Esophagus mucosa (tissue), 1 donor: Measurements from ENCODE around the gene KLF16. TPM values are rescaled to one million over a fixed set of nuclear protein-coding genes. Genes with fewer than 3 reads are reported as not detected.

ENCODE experiments used
- ATAC-seq: fragments of 200-7000 bp; cut with Tn5 transposase; one replicate; pipeline ENCODE4 v1.9.1; 2020
- total RNA-seq: library from RNA; stranded (reverse); gene quantifications from one replicate; pipeline ENCODE4 v1.2.4, GENCODE V29; 2023
- donor health status: DM: yes; HTN: yes; CAD: no.

The KLF16 gene
- total RNA-seq, 1 donor from 2014 or later: 23.4 TPM

DNA sequence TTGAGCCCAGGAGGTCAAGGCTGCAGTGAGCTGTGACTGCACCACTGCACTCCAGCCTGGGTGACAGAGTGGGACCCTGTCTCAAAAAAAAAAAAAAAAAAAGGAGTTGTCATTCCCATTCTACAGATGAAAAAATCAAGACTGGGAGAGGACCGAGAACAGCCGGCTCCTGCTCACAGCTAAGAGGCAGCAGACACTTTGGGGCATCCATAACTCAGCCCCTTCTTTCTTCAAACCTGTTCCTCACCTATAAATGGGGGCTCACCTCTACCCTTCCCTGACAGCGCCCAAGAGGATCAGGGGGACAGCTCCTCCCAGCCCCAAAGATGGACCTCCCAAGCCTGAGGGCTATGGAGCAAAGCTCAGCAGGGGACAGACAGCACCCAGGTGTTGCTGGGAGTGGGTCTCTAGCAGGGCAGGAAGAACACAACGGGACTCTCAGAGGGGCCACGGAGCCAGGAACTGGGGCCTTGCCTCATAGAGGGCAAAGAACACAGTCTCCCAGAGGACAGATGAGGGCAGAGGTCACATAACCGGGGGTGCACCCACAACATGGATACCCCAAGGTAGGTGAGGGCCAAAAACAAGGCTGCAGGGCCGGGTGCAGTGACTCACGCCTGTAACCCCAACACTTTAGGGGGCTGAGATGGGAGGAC is 3.4 kb upstream of the KLF16 start:
- ATAC-seq: no peak

- no peak for ATAC-seq
Observed at GRCh38 chr19:1865172-1866010, 2.0 kb upstream of the KLF16 start.

DNA sequence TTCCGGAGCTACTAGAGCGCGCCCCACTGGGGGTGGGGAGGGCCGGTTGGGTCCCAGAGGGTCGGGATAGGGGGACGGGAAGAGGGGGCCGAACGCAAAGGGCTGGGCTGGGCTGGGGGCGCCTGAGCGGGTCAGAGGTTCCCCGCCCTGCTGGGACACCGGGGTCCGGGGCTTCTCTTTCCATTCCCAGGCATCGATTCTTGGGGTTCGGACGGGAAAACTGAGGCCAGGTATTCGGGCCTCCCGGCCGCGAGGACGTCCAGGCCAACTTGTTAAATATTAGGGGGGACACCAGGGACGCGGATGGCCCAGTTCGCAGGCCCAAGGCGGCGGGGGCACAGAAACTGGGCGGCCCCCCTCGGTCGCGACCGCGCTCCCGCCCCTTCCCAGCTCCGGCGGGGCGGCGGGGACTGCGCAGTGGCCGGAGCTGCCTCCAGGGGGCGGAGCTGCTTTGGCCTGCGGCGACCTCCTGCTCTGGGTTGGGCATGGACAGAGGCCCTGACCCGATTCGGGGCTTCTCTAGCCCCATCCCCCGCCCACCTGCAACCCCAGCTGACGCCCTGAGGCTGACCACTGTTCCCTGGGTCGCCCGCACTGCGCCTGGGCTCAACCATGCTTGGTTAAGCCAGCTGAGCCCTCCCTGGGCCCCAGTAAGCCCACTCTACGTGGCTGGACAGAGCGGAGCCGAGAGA is 1.2 kb upstream of the KLF16 start:
- ATAC-seq: peak; percentile 25

DNA sequence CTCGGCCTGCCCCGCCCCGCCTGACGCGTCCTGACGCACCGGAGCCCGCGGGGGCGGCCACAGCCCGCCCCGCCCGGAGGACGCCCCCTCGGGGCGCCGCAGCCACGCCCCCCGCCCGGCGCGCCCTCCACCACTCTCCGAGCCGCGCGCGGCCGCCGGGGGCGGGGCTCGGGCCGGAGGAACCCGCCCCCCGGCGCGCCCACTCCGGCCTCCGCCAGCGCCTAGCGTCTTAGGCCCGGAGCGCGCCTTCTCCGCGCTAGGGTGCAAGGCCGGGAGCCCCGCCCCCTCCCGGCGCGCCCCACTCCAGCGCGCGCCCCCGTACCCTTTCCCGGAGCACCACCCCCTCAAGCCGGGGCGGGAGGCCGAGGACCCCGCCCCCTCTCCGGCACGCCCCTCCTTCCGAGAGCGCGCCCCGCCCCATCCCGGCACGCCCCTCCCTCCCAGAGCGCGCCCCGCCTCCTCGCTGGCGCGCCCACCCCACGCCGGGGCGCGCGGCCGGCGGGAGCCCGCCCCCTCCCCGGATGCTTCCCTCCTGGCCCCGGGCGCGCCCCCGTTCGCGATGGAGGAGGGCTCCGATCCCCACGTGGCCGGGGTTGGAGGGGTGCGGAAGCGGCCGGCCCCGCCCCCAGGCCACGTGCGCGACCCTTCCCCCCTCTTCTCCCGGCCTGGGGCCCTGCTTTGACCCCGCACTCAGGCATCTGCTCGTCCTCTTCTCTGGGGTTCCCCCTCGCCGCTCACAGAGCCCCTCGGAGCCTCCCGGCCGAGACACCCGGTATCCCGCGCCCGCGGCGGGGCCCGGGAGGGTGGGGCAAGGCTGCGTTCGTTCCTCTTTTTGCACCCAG is 480 bp upstream of the KLF16 start:
- peak; percentile 84 for ATAC-seq

- ATAC-seq: no peak
Observed at GRCh38 chr19:1862424-1863327, 703 bp downstream of the KLF16 start.

DNA sequence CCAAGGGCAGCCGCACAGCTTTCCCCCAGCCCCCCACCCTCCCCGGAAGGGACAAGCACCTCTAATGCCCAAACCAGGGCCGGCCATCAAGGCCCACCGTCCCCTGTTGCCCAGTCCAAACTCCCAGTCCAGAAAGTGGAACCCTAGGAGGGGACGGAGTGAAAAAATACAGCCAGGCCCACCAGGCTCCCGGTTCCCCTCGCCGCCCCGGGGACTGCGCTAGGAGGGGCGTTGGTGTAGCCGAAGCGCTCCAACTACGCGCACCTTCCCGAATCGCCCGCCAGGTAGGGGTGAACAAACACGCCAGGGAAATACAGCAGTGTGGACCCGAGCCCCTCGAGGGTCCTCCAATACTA is 1.3 kb downstream of the KLF16 start:
- no peak for ATAC-seq

- ATAC-seq: no peak
Observed at GRCh38 chr19:1861599-1862031, 1.8 kb downstream of the KLF16 start.

- no peak for ATAC-seq
Observed at GRCh38 chr19:1860821-1861598, 2.4 kb downstream of the KLF16 start.

GRCh38 chr19:1860042-1860775 is 3.2 kb downstream of the KLF16 start:
- no peak for ATAC-seq

DNA sequence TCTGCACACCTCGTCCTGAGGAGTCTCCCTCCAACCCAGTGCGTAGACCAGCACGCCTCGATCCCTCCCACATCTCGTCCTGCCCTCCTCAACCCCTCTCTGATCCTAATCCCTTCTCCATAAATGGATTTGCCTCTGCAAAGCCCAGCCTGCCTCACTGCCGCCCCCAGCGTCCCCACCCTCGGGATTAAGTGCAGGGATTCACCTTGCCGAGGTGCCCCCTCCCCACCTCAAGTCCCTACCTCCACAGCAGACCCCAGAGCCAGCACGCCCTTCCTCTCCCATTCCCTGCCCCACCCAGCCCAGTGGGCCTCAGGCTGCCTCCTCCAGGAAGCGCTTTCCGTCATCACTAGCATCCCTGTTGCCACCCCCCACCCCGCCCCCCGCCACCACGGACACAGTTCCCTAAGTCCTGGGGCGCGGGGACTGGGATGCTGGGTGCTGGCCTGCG is 4.0 kb downstream of the KLF16 start:
- no peak for ATAC-seq

- no peak for ATAC-seq
Observed at GRCh38 chr19:1858412-1859081, 4.8 kb downstream of the KLF16 start.

DNA sequence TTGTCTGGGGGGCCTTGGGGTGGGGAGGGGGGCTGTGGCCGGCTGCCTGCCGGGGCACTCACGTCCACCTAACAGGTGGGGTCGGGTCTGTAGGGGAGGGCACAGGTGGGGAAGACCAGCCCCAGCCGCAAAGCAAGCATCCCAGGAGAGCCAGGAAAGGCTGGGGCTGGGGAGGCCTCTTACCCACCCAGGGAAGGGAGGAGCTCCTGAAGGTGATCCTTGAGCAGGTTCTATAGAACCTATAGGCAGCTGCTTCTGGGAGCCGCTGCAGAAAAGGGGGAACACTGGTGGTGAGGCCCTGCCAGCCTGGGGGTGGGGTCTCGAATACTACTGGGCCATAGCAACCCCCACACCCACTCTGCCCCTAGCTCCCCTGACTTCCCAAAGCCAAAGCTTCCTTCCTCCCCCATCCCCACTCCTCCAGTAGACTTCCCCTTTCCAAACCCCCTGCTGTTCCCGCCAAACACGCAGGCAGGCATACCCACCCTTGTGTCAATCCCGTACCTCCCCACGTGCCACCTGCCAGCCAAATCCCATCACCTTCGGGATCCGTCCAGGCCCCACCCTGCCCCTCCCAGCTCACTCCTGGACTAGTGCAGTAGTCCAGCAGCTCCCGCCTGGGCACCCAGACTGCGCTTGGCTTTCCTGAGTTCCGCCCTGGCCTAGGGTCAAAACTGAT is 5.6 kb downstream of the KLF16 start:
- no peak for ATAC-seq

- peak; percentile 49 for ATAC-seq
Observed at GRCh38 chr19:1856698-1857603, 6.4 kb downstream of the KLF16 start.

DNA sequence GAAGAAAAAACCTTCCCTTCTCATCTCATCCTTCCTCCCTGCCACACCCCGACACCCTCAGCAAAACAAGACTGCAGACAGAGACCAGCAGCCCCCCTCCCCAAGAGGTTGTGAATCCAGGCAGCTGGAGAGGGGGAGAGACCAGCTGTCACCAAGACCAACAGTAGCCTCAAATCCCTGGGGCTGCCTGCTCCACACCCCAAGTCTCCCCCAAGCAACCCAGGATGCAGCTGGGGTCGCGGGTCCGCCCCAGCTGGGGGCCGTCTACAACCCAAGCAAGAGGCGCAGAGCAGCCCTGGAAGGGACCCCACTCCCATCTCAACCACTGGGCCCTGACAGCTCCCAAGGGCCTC is 7.1 kb downstream of the KLF16 start:
- ATAC-seq: no peak

- no peak for ATAC-seq
Observed at GRCh38 chr19:1855828-1856255, 7.5 kb downstream of the KLF16 start.

DNA sequence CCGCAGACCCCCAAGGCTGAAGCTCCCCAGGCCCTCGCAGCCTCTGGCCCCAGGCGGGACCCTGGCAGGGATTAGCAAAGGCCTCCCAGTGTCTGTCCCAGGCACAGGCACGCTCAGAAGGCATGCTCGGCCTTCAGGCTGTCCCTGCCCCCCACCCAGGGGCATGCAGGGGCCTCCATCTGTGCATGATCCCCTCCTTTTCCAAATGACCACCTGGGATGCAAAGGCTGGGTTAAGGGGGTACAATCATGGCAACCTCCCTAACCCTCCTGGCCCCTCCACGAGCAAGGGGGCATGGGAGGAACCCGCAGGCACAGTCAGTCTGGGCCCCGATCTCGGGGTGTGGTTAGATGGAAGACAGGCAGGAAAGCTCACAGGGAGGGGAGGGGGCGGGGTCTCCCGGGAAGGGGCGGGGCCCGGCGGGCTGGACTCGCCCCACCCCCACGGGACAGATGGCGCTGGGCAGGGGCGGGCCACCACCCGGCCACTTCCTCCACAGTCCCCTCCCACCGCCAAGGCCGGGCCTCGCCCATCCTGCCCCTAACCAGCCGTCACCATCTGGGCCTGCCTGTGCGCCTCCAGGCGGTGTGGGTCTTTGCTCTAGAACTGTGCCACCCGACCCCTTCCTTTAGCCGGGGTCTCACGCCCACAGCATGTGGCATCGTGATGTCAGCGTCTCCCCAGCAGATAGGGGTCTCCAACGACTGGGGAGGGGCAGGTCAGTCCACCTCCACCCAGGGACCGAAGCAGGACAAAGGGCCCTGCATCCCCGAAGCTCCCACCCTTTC is 8.1 kb downstream of the KLF16 start:
- ATAC-seq: peak; percentile 74

DNA sequence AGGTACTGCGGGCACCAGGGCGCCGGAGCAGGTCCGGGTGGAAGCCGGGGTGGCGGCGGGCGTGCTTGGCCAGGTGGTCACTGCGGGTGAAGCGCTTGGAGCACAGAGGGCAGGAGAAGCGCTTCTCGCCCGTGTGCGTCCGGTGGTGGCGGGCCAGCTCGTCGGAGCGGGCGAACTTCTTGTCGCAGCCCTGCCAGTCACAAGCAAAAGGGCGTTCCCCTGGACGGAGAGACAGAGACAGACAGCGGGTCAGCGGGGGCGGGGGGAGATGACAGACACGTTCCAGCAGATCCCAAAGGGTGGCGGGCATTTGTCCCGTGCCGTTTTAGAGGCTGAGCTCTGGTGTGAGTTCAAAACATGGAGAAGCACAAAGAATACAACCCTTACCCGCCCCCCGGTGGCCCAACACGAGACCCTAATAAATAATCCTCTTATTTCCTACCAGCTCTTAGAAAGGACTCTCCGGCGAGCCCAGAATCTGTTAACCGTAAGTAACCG is 8.8 kb downstream of the KLF16 start:
- no peak for ATAC-seq
